Gastroesophageal sphincter (tissue), 4 donors: ENCODE data around the gene PPFIA1. TPM values are rescaled to one million over a fixed set of nuclear protein-coding genes. Genes with fewer than 3 reads are reported as not detected.
"Not testable (repeated sequence)": the region's sequence is repeated elsewhere in the genome, so short reads cannot be mapped to it uniquely, and the experiment has no call there.

ENCODE experiments used
- ATAC-seq: fragments of 150-250 bp; one replicate; pipeline ENCODE4 v1.9.1; 2016; ENCODE audit warnings: mild to moderate bottlenecking, moderate library complexity
- H3K27ac ChIP-seq, 4 donors: fragments of 200-600 bp; sonication (generic) in 3 of 4; 1 replicate in 3 of 4; 2 replicates in 1 of 4; pipeline ENCODE4 v1.5.1; 2016 to 2019
- H3K27me3 ChIP-seq: fragments of 200-600 bp; sonication (generic); one replicate; pipeline ENCODE4 v1.5.1; 2019
- H3K36me3 ChIP-seq, 2 donors: fragments of 200-600 bp; sonication (generic); one replicate each; pipeline ENCODE4 v1.5.1; 2019; ENCODE audit warnings: control low read depth in 1 of 2
- H3K4me1 ChIP-seq, 3 donors: fragments of 200-600 bp; sonication (generic); 1 replicate in 2 of 3; 2 replicates in 1 of 3; pipeline ENCODE4 v1.5.1; 2016 to 2019; ENCODE audit warnings: control low read depth in 2 of 3
- H3K4me3 ChIP-seq, 2 donors: fragments of 200-600 bp; sonication (generic); one replicate each; pipeline ENCODE4 v1.5.1; 2019; ENCODE audit warnings: mild to moderate bottlenecking in 1 of 2, moderate library complexity in 1 of 2
- H3K9me3 ChIP-seq, 3 donors: fragments of 200-600 bp; sonication (generic); one replicate each; pipeline ENCODE4 v1.5.1; 2017 to 2019; ENCODE audit warnings: control low read depth in 2 of 3
- EP300 ChIP-seq: sonication (generic); formaldehyde crosslinking; IDR thresholded peaks from one replicate; pipeline ENCODE4 v1.6.1; 2017; ENCODE audit warnings: antibody characterized with exemption, mild to moderate bottlenecking
- POLR2A ChIP-seq, 2 donors: fragments of 450-650 bp; IDR thresholded peaks; one replicate each; pipeline ENCODE4 v1.6.1; 2017; ENCODE audit warnings: antibody characterized with exemption in 2 of 2, mild to moderate bottlenecking in 2 of 2, moderate library complexity in 1 of 2
- POLR2AphosphoS5 ChIP-seq: sonication (generic); formaldehyde crosslinking; IDR thresholded peaks from one replicate; pipeline ENCODE4 v1.6.1; 2017; ENCODE audit warnings: antibody characterized with exemption
- WGBS, 2 donors: methylation state at CpG; one replicate each; pipeline ENCODE4 v1.1.5; 2018; ENCODE audit warnings: low coverage in 1 of 2; 5-methylcytosine and 5-hydroxymethylcytosine counted together
- total RNA-seq, 4 donors: library from RNA; depleted of rRNA; stranded (reverse); fragments of >200 nt; gene quantifications; one replicate each; pipeline ENCODE4 v1.1.0, GENCODE V29; 2016
- TF ChIP-seq, protein P1 (sequence below), 4 experiments: fragments of 200-600 bp in 2 of 4; fragments of 450-650 bp in 2 of 4; sonication (generic) in 1 of 4; IDR thresholded peaks; one replicate each; pipeline ENCODE4 v1.5.1; 2017 to 2019; ENCODE audit warnings: antibody characterized with exemption in 4 of 4, mild to moderate bottlenecking in 2 of 4, moderate library complexity in 2 of 4

Gene PPFIA1
- total RNA-seq, 4 donors from 2014 or later = 54.3 to 68.8 (median 61.5) TPM

- 88 to 90% methylated on average over 3 of the region's 6 CpGs for WGBS, 2 donors
- no peak overlapping the region for H3K4me3 ChIP-seq
- ATAC-seq = no peak
- H3K27ac ChIP-seq = no peak overlapping the region
- H3K4me1 ChIP-seq = peaks cover 0 to 11% (median 0%) of the 10 kb centered on the region in 3 donors
- no peaks in the 10 kb centered on the region for H3K27me3 ChIP-seq
- H3K36me3 ChIP-seq = peaks cover 0 to 77% of the 10 kb centered on the region in 2 donors
- TF ChIP-seq, protein P1, sequence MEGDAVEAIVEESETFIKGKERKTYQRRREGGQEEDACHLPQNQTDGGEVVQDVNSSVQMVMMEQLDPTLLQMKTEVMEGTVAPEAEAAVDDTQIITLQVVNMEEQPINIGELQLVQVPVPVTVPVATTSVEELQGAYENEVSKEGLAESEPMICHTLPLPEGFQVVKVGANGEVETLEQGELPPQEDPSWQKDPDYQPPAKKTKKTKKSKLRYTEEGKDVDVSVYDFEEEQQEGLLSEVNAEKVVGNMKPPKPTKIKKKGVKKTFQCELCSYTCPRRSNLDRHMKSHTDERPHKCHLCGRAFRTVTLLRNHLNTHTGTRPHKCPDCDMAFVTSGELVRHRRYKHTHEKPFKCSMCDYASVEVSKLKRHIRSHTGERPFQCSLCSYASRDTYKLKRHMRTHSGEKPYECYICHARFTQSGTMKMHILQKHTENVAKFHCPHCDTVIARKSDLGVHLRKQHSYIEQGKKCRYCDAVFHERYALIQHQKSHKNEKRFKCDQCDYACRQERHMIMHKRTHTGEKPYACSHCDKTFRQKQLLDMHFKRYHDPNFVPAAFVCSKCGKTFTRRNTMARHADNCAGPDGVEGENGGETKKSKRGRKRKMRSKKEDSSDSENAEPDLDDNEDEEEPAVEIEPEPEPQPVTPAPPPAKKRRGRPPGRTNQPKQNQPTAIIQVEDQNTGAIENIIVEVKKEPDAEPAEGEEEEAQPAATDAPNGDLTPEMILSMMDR (IDR thresholded peaks at IDR 0.05) = no peak
- TF ChIP-seq POLR2A (IDR thresholded peaks at IDR 0.05) = no peak
- TF ChIP-seq EP300 = no peak
- TF ChIP-seq POLR2AphosphoS5 = no peak
- no peaks in the 10 kb centered on the region for H3K9me3 ChIP-seq
These were observed 18.2 kb downstream of the PPFIA1 start for GRCh38 chr11:70288721-70289120.

DNA sequence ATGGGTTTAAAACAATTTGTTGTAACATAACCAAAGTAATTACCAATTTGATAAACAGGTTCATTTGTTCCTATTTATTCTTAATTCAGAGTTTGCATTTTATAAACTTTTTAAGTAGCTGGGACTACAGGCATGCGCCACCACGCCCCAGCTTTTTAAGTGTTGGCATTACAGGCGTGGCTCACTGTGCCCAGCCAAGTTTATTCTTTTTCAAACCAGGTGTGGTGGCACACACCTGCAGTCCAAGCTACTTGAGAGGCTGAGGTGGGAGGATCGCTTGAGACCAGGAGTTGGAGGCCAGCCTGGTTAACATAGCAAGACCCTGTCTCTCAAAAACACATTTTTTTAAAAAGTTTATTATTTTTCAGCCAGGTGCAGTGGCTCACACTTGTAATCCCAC lies 19.1 kb downstream of the PPFIA1 start:
- TF ChIP-seq POLR2AphosphoS5 = no peak
- TF ChIP-seq EP300 = no peak
- TF ChIP-seq, protein P1 (IDR thresholded peaks at IDR 0.05) = no peak
- no peak for TF ChIP-seq POLR2A (IDR thresholded peaks at IDR 0.05)
- Histone ChIP-seq H3K4me3 (no peak overlapping the region), H3K4me1 (peaks cover 0 to 11% (median 0%) of the 10 kb centered on the region in 3 donors), H3K27me3 (no peaks in the 10 kb centered on the region), H3K36me3 (peaks cover 0 to 68% of the 10 kb centered on the region in 2 donors), H3K27ac (no peak overlapping the region), H3K9me3 (no peaks in the 10 kb centered on the region)
- WGBS, 2 donors = 91 to 97% methylated on average over 3 to 4 of the region's 4 CpGs
- no peak for ATAC-seq

DNA sequence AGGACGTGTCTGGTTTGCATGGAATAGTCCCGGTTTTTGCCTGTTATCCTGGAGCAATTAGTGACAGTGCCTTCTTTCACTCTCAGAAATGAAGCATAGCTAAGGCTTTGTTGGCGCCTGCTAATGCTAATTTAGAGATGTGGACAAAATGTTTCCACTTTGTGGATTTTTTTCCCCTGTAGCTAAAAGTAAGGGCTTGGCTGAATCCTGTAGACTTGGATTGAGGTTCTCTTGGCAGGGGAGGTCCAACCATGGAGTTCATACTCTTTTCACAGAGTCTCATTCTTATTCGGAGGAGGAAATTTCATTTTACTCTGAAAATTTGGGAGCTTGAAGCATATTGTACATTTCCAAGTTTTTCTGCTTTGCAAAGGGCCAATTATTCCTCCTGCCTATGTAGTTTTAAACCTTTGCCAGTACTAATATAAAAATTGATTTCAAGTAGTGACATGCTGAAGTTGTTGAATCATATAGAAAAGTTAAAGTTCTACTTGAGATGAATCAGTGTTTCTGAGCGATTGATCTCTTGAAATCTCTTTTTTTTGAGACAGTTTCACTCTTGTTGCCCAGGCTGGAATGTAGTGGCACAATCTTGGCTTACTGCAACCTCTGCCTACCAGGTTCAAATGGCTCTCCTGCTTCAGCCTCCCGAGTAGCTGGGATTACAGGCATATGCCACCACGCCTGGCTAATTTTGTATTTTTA lies 20.0 kb downstream of the PPFIA1 start:
- Histone ChIP-seq H3K27ac (no peak overlapping the region), H3K9me3 (no peaks in the 10 kb centered on the region), H3K36me3 (peaks cover 0 to 59% of the 10 kb centered on the region in 2 donors), H3K4me1 (peaks cover 0 to 11% (median 0%) of the 10 kb centered on the region in 3 donors), H3K4me3 (no peak overlapping the region), H3K27me3 (no peaks in the 10 kb centered on the region)
- 62 to 80% methylated on average over 6 to 7 of the region's 7 CpGs for WGBS, 2 donors
- ATAC-seq = no peak
- no peak for TF ChIP-seq EP300
- TF ChIP-seq, protein P1 (IDR thresholded peaks at IDR 0.05) = no peak
- no peak for TF ChIP-seq POLR2A (IDR thresholded peaks at IDR 0.05)
- TF ChIP-seq POLR2AphosphoS5 = no peak

DNA sequence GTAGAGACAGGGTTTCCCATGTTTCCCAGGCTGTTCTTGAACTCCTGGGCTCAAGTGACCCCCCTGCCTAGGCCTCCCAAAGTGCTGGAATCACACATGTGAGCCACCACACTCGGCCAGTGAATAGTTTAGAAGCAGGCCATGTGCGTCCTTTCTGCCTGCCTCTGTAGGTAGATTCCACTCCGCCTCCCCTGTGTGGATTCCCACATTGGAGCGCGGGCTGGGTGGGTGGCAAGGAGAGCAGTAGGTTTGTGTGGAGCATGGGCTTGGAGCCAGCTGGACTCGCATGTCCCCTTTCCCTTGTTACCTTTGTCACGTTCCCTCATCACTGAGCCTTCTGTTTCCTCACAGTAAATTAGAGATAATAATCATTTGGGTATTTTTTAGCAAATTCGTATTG lies 21.7 kb downstream of the PPFIA1 start:
- Histone ChIP-seq H3K4me1 (peaks cover 0 to 11% (median 0%) of the 10 kb centered on the region in 3 donors), H3K27me3 (no peaks in the 10 kb centered on the region), H3K36me3 (peaks cover 0 to 43% of the 10 kb centered on the region in 2 donors), H3K27ac (no peak overlapping the region), H3K9me3 (no peaks in the 10 kb centered on the region), H3K4me3 (no peak overlapping the region)
- TF ChIP-seq EP300 (no peak), POLR2AphosphoS5 (no peak), POLR2A (IDR thresholded peaks at IDR 0.05) (no peak)
- TF ChIP-seq, protein P1 (IDR thresholded peaks at IDR 0.05) = no peak
- WGBS, 2 donors = 96 to 100% methylated on average over 5 to 8 of the region's 8 CpGs
- no peak for ATAC-seq

GRCh38 chr11:70292863-70293262 lies 22.4 kb downstream of the PPFIA1 start:
- Histone ChIP-seq H3K27me3 (no peaks in the 10 kb centered on the region), H3K9me3 (no peaks in the 10 kb centered on the region), H3K27ac (no peak overlapping the region), H3K36me3 (peaks cover 0 to 36% of the 10 kb centered on the region in 2 donors), H3K4me3 (no peak overlapping the region), H3K4me1 (peaks cover 0 to 16% (median 0%) of the 10 kb centered on the region in 3 donors)
- no peak for ATAC-seq
- WGBS, 2 donors = 67 to 80% methylated on average over 3 to 5 of the region's 6 CpGs
- TF ChIP-seq POLR2AphosphoS5 (no peak), EP300 (no peak), POLR2A (IDR thresholded peaks at IDR 0.05) (no peak)
- TF ChIP-seq, protein P1 (IDR thresholded peaks at IDR 0.05) = no peak

GRCh38 chr11:70295166-70295565 lies 24.7 kb downstream of the PPFIA1 start:
- not testable (repeated sequence) for H3K9me3 ChIP-seq, H3K4me3 ChIP-seq, ATAC-seq, H3K27me3 ChIP-seq, H3K27ac ChIP-seq
- H3K36me3 ChIP-seq = peaks cover 0 to 40% of the 10 kb centered on the region in 2 donors
- no CpG with 5 or more reads among the region's 29 CpGs for WGBS, 2 donors
- peaks cover 0 to 12% (median 0%) of the 10 kb centered on the region in 3 donors for H3K4me1 ChIP-seq
